HG03378 (cell line): ENCODE results near the gene TNFAIP8L3.
"Not testable (repeated sequence)": the region's sequence is repeated elsewhere in the genome, so short reads cannot be mapped to it uniquely, and the experiment has no call there.

Experiments used
- ATAC-seq: cut with Tn5 transposase; IDR thresholded peaks from one replicate; pipeline ENCODE4 v1.9.1; 2021; ENCODE audit warnings: mild to moderate bottlenecking, moderate library complexity; ENCODE audit not compliant: unreplicated experiment

Gene TNFAIP8L3

DNA sequence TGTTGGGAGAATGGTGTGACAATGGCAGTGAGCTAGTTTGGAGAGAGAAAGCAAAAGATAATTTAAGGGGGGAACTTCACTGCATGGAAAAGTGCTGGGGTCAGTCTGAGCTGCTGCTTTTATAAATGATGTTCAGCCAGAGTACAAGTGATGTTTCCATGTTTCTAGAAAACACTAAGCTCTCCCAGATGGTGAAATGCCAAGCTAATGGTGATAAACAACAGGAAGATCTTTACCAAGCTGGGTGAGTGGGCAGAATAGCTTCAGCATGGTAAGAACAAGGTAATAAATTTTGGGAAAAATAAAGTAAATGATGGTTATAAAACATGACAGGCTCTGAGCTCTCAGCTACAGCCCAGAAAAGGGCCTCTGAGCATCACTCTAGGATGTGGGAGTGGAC, 29.4 kb downstream of the TNFAIP8L3 start:
- ATAC-seq = no peak

DNA sequence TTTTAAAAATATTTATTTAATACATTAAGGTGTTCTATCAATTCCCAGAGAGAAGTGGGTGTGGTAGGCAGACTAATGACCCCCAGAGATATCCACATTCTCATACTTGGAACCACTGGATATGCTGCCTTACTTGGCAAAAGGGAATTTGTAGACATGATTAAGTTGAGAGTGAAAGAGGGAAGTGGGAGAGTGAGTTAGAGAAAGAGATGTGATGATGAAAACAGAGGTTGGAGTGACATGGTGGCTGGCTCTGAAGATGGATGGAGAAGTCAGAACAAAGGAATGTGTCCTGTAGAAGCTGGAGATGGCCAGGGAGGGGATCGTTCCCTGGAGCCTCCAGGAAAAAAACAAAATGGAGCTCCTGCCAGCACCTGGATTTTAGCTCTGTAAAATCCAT, 32.0 kb downstream of the TNFAIP8L3 start:
- ATAC-seq = no peak

GRCh38 chr15:51060030-51060673, 34.6 kb downstream of the TNFAIP8L3 start:
- ATAC-seq = no peak

- no peak for ATAC-seq
Measured at GRCh38 chr15:51054535-51054934, 40.2 kb downstream of the TNFAIP8L3 start.

DNA sequence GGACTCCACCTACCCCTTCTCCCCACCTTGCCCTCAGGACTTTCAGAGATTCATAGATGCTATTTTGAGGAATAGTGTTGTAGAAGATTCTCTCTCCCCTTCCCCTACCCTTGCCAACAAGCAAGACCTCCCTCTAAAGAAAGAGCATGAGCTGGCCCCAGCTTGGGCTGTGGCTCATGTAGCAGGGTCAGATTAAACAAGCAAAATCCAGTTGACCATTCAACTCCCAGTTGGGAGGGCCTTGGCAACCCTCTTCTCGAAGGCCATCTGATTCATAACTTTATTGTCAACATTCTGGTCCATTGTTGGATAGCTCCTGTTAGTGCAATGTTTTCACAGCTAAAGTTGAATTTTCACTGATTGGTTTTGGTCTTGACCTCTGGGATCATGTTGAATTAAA, 41.1 kb downstream of the TNFAIP8L3 start:
- ATAC-seq = no peak

- ATAC-seq = no peak
Measured at GRCh38 chr15:51051776-51052175, 42.9 kb downstream of the TNFAIP8L3 start.

DNA sequence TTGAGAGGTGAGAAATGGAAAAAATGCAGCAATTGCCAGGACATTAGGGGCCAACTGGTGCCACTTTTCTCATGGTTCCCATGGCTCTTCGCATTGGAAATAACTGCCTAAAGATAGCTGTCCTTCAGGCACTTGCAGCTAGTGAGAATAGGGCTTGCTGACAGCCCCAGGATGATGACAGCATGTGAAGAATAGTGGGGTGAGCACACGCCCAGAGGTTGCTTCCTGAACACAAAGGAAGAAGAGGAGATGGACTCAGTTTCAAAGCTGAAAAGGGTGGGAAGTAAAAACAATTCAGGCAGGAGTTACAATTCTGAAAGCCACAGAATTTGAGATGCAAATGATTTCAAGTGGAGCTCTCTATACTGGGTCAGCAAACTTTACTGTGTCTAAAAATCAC, 45.6 kb downstream of the TNFAIP8L3 start:
- no peak for ATAC-seq

DNA sequence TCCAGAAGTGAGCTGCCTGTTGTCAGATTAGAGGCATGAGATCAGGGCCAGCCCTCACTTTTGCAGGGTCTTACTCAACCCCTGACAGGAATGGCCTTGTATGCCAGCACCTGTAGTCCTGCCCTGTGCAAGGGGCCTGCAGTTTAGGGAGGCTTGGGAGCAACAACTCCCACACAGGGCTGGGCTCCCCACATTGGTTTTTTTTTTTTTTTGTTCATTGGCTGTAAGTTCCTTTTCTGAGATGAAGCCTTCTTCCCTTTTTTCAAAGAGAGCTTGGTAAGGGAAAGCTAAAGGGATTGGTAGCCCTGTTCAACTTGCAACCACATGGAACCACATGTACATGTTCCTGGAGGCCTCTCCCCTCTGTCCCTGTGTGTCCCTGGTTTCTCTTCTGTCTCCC, 46.4 kb downstream of the TNFAIP8L3 start:
- no peak for ATAC-seq

DNA sequence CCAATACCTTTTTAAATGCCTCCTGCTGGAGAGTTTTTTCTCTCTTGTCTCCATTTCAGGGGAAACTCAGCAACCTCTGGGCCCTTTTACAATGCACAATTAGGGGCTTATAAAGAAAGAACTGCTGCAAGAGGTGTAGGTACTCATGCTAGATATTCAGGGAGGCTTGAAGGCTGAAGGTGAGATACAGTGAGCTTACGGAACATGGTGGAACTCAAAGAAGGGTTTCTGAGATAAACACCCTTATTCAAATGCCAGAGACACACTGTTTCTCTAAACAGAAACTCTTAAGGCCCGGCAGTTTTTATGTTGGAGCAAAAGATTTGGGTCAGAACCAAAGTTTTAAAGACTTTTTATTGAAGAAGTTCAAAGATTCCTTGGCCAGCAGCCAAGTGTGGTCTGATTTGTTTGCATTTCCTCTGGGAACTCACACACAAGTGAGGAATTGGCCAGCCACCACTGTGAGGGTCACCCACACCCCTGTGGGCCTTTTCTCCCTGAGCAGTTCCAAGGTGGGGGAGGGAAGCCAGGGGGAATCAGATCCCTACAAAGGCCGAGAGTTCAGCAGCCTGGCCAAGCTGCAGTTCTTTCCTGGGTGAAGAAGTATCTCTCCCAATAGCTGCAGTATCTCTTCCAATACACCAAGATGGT, 47.8 kb downstream of the TNFAIP8L3 start:
- no peak for ATAC-seq

DNA sequence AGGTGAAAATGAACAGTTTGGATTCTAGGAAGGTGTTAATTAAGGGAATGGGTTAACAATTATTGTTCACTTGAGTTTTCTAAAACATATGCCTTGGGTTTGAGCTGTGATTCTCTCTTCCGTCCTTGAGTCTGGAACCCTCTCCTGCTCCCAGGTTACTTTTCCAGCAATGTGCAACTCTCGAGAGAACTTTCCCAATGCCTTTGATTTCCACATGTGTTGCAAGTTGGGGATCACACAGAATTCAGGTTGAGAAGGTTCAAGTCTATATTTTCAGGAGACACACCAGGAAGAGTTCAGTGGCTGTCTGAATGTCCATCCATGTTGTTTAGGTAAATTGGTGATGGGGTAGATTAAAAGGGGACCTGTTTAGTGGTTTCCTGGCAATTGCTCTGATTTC, 48.7 kb downstream of the TNFAIP8L3 start:
- ATAC-seq = no peak

- ATAC-seq = no peak
Measured at GRCh38 chr15:51044037-51044727, 50.5 kb downstream of the TNFAIP8L3 start.

DNA sequence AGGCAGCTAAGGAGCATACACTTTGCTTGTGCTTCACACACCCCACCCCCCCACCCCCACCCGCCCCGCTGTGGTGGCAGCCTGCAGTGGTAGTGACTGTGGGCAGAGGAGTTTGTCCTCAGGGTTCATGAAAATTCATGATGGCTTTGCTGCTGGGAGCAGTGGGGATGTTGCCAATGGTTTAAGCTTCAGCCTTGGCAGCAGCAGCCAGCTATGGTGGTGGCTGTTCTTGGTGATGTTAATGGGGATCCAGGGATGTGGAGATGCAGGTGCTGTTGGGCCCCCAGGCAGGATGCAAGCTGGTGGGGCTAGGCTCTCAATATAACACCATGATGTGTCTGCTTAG, 55.8 kb downstream of the TNFAIP8L3 start:
- no peak for ATAC-seq

DNA sequence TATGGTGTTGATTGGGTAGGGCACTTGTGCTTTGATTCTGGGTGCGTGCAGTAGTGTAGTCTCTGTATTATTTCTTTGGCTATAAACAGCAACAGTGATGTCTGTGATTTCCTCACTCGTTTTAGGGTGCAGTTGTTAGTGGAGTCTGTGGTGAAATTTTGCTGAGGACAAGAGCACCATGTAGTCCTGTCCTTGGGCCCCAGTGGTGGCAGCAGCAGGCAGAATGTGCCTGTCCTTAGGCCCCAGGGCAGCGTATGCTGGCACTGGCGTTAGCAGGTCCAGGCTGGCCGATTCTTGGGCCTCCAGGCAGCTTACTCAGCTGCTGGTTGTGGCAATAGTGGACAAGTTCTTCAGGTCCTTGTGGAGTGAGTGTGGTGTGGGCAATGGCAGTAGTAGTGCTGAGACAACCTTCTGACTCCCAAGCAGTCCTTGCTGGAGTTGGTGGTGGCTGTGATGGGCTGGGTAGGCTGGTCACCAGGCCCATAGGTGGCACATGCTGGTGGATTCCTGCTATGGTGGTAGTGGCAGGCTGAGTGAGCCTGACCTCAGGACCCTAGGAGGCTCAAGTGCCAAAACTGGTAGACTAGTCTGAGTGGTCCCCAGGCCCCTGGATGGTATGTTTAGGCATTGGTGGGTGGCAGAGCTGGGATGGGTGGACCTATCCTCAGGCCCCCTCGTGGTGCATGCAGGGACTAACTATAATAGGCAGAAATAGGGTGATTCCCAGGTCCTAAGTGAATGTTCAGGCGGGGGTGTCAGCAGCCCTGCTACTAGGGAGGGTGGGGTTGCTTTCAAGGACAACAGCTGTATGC, 56.3 kb downstream of the TNFAIP8L3 start:
- ATAC-seq = no peak

- ATAC-seq = not testable (repeated sequence)
Measured at GRCh38 chr15:51037474-51037873, 57.2 kb downstream of the TNFAIP8L3 start.

- ATAC-seq = no peak
Measured at GRCh38 chr15:51030649-51031316, 63.9 kb downstream of the TNFAIP8L3 start.

GRCh38 chr15:51025454-51025846, 69.3 kb downstream of the TNFAIP8L3 start:
- ATAC-seq = no peak

- ATAC-seq = no peak
Measured at GRCh38 chr15:51024735-51025453, 69.8 kb downstream of the TNFAIP8L3 start.

DNA sequence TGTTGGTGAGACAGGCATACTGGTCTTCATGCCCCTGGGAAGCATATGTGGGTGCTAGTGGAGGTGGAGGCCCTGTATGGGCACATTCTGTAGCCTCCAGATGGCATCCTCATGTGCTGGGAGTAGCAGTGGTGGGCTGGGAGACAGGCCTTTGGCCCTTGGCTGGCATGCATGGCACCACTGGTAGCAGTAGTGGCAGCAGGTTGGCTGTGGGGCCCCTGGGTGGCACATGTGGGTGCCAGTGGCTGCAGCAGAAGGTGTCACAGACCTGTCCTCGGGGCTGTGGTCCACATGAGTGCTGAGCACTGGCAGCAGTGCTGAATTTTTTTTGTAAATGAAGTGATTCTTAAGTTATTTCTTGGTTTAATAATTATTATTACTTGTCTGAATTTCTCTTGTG, 71.2 kb downstream of the TNFAIP8L3 start:
- ATAC-seq = no peak

- no peak for ATAC-seq
Measured at GRCh38 chr15:51022206-51022605, 72.5 kb downstream of the TNFAIP8L3 start.

DNA sequence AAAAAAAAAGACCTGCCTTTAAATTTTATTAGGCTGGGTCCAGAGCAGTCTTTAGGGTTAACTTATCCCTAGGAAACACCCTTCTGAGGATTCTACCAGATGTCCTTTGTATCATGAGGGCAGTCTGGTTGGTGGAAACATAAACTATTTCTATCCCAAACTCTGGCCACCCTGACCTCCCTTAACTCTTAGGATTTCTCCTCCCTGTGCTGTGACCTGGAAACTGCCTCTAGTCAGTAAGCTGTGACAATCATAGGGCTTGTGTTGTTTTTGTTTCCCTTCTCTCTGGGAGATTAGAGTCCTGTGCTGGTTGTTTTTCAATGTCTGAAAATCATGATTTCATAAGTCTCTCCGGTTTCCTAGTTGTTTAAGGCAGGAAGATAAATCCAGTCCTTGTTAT, 78.1 kb downstream of the TNFAIP8L3 start:
- ATAC-seq = no peak
